ENCODE measurements around the gene NKPD1. TPM values are rescaled to one million over a fixed set of nuclear protein-coding genes. Genes with fewer than 3 reads are reported as not detected.

The NKPD1 gene
- total and polyA plus RNA-seq, 10 of the 15 experiments (the other 5 are each of a cell fraction or from before 2014, with no cell fraction given) = 0.05 to 0.18 (median 0.06) TPM; not detected in 7

DNA sequence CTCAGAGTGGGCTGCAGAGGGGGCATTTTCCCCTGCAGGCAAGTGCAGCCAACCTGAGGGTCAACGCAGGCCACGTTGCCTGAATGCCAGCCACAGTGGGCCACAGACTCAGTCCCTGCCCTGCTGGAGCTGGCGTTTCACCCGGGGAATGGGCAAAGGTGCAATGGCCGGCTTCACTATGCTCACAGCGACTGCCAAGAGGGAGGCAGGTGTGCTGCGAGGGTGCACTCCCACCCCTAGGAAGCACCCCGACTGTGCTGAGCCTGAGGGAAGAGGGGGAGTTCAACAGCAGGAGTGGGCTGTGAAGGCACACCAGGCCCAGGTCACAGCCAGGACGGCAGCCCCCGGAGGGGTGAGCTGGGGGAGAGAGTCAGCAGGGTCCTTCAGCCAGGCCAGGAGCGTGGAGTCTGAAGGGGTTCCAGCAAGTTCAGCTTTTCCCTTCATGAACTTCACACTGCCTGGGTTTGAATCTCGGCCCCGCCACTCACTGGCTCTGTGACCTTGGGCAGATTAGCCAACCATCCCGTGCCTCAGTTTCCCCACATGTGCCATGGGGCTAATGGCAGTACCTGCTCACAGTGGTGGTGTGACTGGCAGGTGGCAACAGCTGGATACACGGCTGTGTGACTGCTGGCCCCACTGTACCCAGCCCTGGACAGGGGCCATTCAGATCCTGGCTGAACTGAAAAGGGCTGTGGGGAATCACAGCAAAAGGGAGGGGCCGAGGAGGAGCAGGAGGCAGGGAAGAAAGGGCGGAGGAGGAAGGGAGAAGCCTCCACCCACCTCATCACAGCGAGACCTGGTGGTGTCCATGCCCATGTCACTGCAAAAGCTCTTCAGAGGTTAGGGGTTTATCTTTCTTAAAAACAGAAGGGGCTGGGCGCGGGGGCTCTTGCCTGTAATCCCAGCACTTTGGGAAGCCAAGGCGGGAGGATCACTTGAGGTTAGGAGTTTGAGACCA, 9.6 kb upstream of the NKPD1 start:
- ChIA-PET CTCF (no interaction called here), RAD21 (ENCODE audit: unreplicated experiment) (interaction anchor here (1.8 kb wide), 1 partner anchor 34 kb away, joined by 6 read pairs; no protein-coding TSS in a partner anchor), SMC1A (ENCODE audit: uncharacterized antibody, unreplicated experiment) (no interaction called here), POLR2A (interaction anchor here (0.5 kb wide), 1 partner anchor 24 kb away, joined by 3 read pairs; no protein-coding TSS in a partner anchor)
- in situ Hi-C loops (cut with MboI) (no loop called here), intact Hi-C loops (cut with micrococcal nuclease; ENCODE audit: unreplicated experiment) (no loop called here)
- H3K4me2 ChIP-seq (ENCODE audit: control insufficient read depth, insufficient read depth) = no peak overlapping the region
- no peak overlapping the region for H3K4me3 ChIP-seq
- peaks cover 13% of the 10 kb centered on the region for H3K4me1 ChIP-seq (ENCODE audit: control insufficient read depth, insufficient read depth, low read length)
- H3K79me2 ChIP-seq (ENCODE audit: control insufficient read depth, insufficient read depth, low read length) = no peaks in the 10 kb centered on the region; the same call in 1 of the 2 replicates
- no peak overlapping the region for H3K9ac ChIP-seq (ENCODE audit: control insufficient read depth, insufficient read depth, low read length)
- no peaks in the 10 kb centered on the region for H3K36me3 ChIP-seq (ENCODE audit: control insufficient read depth in 2 of 2, insufficient read depth in 2 of 2, low read length in 1 of 2)
- DNase-seq (ENCODE audit: low read depth, low spot score) = no peak
- no TSS peak for BruUV-seq (replicated peaks)
- ATAC-seq = no peak
- WGBS (ENCODE audit: insufficient coverage, insufficient replicate concordance, low lambda C conversion rate, missing lambda C conversion rate) = 82% methylated on average over 21 of the region's 21 CpGs
- H3K9me3 ChIP-seq (replicated peaks; ENCODE audit: control insufficient read depth, insufficient read depth, low read length) = no peaks in the 10 kb centered on the region
- no peaks in the 10 kb centered on the region for H3K27me3 ChIP-seq (replicated peaks in 1 of 2; ENCODE audit: control insufficient read depth in 2 of 2, insufficient read depth in 2 of 2, low read length in 1 of 2)
- FAIRE-seq = no peak
- no peak overlapping the region for H3K27ac ChIP-seq (ENCODE audit: control insufficient read depth, insufficient read depth)
- no peak for TF ChIP-seq POLR2AphosphoS5 (IDR thresholded peaks at IDR 0.05; ENCODE audit: low read length)
- TF ChIP-seq ZNF217 (IDR thresholded peaks at IDR 0.05) = no peak
- H2AFZ ChIP-seq (ENCODE audit: control insufficient read depth, low read depth, low read length) = no peak overlapping the region
- no peaks in the 10 kb centered on the region for H4K20me1 ChIP-seq (ENCODE audit: control insufficient read depth, insufficient read depth)

DNA sequence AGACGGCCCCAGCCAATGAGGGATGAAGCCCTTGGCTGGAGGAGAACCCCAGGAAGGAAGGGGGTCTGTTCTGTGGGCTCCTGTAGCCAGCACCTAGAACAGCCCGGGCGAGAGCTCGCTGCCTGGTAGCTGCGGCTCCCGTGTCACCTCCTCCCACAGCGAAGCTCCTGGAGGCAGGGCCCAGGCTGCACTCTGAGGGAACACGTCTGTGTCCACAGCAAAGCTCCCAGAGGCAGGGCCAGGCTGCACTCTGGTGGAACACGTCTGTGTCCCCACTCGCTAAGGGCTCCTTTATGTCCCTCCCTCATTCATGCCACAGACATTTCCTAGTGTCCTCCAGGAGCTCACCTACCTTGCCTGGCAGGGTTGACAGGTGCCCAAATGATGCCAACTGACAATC, 8.8 kb upstream of the NKPD1 start:
- peaks cover 21% of the 10 kb centered on the region for H3K4me1 ChIP-seq (ENCODE audit: control insufficient read depth, insufficient read depth, low read length)
- TF ChIP-seq GATAD2B (conservative IDR thresholded peaks at IDR 0.05; ENCODE audit: low read depth) (no peak), WRNIP1 (IDR thresholded peaks at IDR 0.05; ENCODE audit: borderline replicate concordance, low read depth, low read length) (no peak), TAF1 (IDR thresholded peaks at IDR 0.05; ENCODE audit: borderline replicate concordance, low read depth, low read length) (no peak), NBN (IDR thresholded peaks at IDR 0.05) (no peak), ESRRA (IDR thresholded peaks at IDR 0.05; ENCODE audit: low read length) (no peak), SPI1 (IDR thresholded peaks at IDR 0.05; ENCODE audit: borderline replicate concordance, insufficient read depth, low read depth, low read length) (no peak)
- no peak overlapping the region for H3K27ac ChIP-seq (ENCODE audit: control insufficient read depth, insufficient read depth)
- intact Hi-C loops (cut with micrococcal nuclease; ENCODE audit: unreplicated experiment) (no loop called here), in situ Hi-C loops (cut with MboI) (no loop called here)
- H3K9me3 ChIP-seq (replicated peaks; ENCODE audit: control insufficient read depth, insufficient read depth, low read length) = no peaks in the 10 kb centered on the region
- 86% methylated on average over 10 of the region's 10 CpGs for WGBS (ENCODE audit: insufficient coverage, insufficient replicate concordance, low lambda C conversion rate, missing lambda C conversion rate)
- ChIA-PET SMC1A (ENCODE audit: uncharacterized antibody, unreplicated experiment) (no interaction called here), POLR2A (interaction anchor here (0.7 kb wide), 1 partner anchor 32 kb away, joined by 3 read pairs; no protein-coding TSS in a partner anchor), CTCF (no interaction called here), RAD21 (ENCODE audit: unreplicated experiment) (no interaction called here)
- DNase-seq (ENCODE audit: low read depth, low spot score) = no peak
- H3K27me3 ChIP-seq (replicated peaks in 1 of 2; ENCODE audit: control insufficient read depth in 2 of 2, insufficient read depth in 2 of 2, low read length in 1 of 2) = no peaks in the 10 kb centered on the region
- H3K36me3 ChIP-seq (ENCODE audit: control insufficient read depth in 2 of 2, insufficient read depth in 2 of 2, low read length in 1 of 2) = no peaks in the 10 kb centered on the region
- BruUV-seq (replicated peaks) = no TSS peak
- H3K9ac ChIP-seq (ENCODE audit: control insufficient read depth, insufficient read depth, low read length) = no peak overlapping the region
- no peak for ATAC-seq
- no peaks in the 10 kb centered on the region; the same call in 1 of the 2 replicates for H3K79me2 ChIP-seq (ENCODE audit: control insufficient read depth, insufficient read depth, low read length)
- H2AFZ ChIP-seq (ENCODE audit: control insufficient read depth, low read depth, low read length) = no peak overlapping the region
- no peak overlapping the region for H3K4me3 ChIP-seq
- H4K20me1 ChIP-seq (ENCODE audit: control insufficient read depth, insufficient read depth) = no peaks in the 10 kb centered on the region
- no peak overlapping the region for H3K4me2 ChIP-seq (ENCODE audit: control insufficient read depth, insufficient read depth)
- FAIRE-seq = no peak
